Gastroesophageal sphincter (tissue), 4 donors: Measurements from ENCODE around the gene IPO11. TPM values are rescaled to one million over a fixed set of nuclear protein-coding genes. Genes with fewer than 3 reads are reported as not detected.

Source experiments
- ATAC-seq: fragments of 150-250 bp; one replicate; pipeline ENCODE4 v1.9.1; 2016; ENCODE audit warnings: mild to moderate bottlenecking, moderate library complexity
- H3K27ac ChIP-seq, 4 donors: fragments of 200-600 bp; sonication (generic) in 3 of 4; 1 replicate in 3 of 4; 2 replicates in 1 of 4; pipeline ENCODE4 v1.5.1; 2016 to 2019
- H3K27me3 ChIP-seq: fragments of 200-600 bp; sonication (generic); one replicate; pipeline ENCODE4 v1.5.1; 2019
- H3K36me3 ChIP-seq, 2 donors: fragments of 200-600 bp; sonication (generic); one replicate each; pipeline ENCODE4 v1.5.1; 2019; ENCODE audit warnings: control low read depth in 1 of 2
- H3K4me1 ChIP-seq, 3 donors: fragments of 200-600 bp; sonication (generic); 1 replicate in 2 of 3; 2 replicates in 1 of 3; pipeline ENCODE4 v1.5.1; 2016 to 2019; ENCODE audit warnings: control low read depth in 2 of 3
- H3K4me3 ChIP-seq, 2 donors: fragments of 200-600 bp; sonication (generic); one replicate each; pipeline ENCODE4 v1.5.1; 2019; ENCODE audit warnings: mild to moderate bottlenecking in 1 of 2, moderate library complexity in 1 of 2
- H3K9me3 ChIP-seq, 3 donors: fragments of 200-600 bp; sonication (generic); one replicate each; pipeline ENCODE4 v1.5.1; 2017 to 2019; ENCODE audit warnings: control low read depth in 2 of 3
- CTCF ChIP-seq, 4 experiments: fragments of 200-600 bp in 2 of 4; fragments of 450-650 bp in 2 of 4; sonication (generic) in 1 of 4; IDR thresholded peaks; one replicate each; pipeline ENCODE4 v1.5.1; 2017 to 2019; ENCODE audit warnings: antibody characterized with exemption in 4 of 4, mild to moderate bottlenecking in 2 of 4, moderate library complexity in 2 of 4
- EP300 ChIP-seq: sonication (generic); formaldehyde crosslinking; IDR thresholded peaks from one replicate; pipeline ENCODE4 v1.6.1; 2017; ENCODE audit warnings: antibody characterized with exemption, mild to moderate bottlenecking
- POLR2A ChIP-seq, 2 donors: fragments of 450-650 bp; IDR thresholded peaks; one replicate each; pipeline ENCODE4 v1.6.1; 2017; ENCODE audit warnings: antibody characterized with exemption in 2 of 2, mild to moderate bottlenecking in 2 of 2, moderate library complexity in 1 of 2
- POLR2AphosphoS5 ChIP-seq: sonication (generic); formaldehyde crosslinking; IDR thresholded peaks from one replicate; pipeline ENCODE4 v1.6.1; 2017; ENCODE audit warnings: antibody characterized with exemption
- WGBS, 2 donors: methylation state at CpG; one replicate each; pipeline ENCODE4 v1.1.5; 2018; ENCODE audit warnings: low coverage in 1 of 2; 5-methylcytosine and 5-hydroxymethylcytosine counted together
- total RNA-seq, 4 donors: library from RNA; depleted of rRNA; stranded (reverse); fragments of >200 nt; gene quantifications; one replicate each; pipeline ENCODE4 v1.1.0, GENCODE V29; 2016

The IPO11 gene
- total RNA-seq, 4 donors from 2014 or later, result 15.8 to 25.1 (median 17.2) TPM

GRCh38 chr5:62597314-62597713, 184.8 kb downstream of the IPO11 start:
- no peaks in the 10 kb centered on the region for H3K27me3 ChIP-seq
- 80 to 88% methylated on average over 2 of the region's 2 CpGs for WGBS, 2 donors
- H3K4me3 ChIP-seq, result no peak overlapping the region
- H3K4me1 ChIP-seq, result no peaks in the 10 kb centered on the region
- no peaks in the 10 kb centered on the region for H3K9me3 ChIP-seq
- TF ChIP-seq POLR2AphosphoS5 (no peak), POLR2A (IDR thresholded peaks at IDR 0.05) (no peak), EP300 (no peak), CTCF (IDR thresholded peaks at IDR 0.05) (no peak)
- ATAC-seq, result no peak
- H3K36me3 ChIP-seq, result peaks cover 0 to 21% of the 10 kb centered on the region in 2 donors
- H3K27ac ChIP-seq, result no peak overlapping the region

GRCh38 chr5:62600560-62601252, 188.1 kb downstream of the IPO11 start:
- ATAC-seq, result no peak
- Histone ChIP-seq H3K9me3 (no peaks in the 10 kb centered on the region), H3K4me1 (no peaks in the 10 kb centered on the region), H3K36me3 (peaks cover 0 to 15% of the 10 kb centered on the region in 2 donors), H3K4me3 (no peak overlapping the region), H3K27ac (no peak overlapping the region), H3K27me3 (no peaks in the 10 kb centered on the region)
- no peak for TF ChIP-seq POLR2A (IDR thresholded peaks at IDR 0.05)
- 80 to 94% methylated on average over 3 of the region's 3 CpGs for WGBS, 2 donors

- WGBS, 2 donors, result 100% methylated on average over 2 to 5 of the region's 5 CpGs
- H3K4me3 ChIP-seq, result no peak overlapping the region
- H3K4me1 ChIP-seq, result no peaks in the 10 kb centered on the region
- H3K36me3 ChIP-seq, result peaks cover 0 to 36% of the 10 kb centered on the region in 2 donors
- H3K27ac ChIP-seq, result no peak overlapping the region
- no peak for ATAC-seq
- no peaks in the 10 kb centered on the region for H3K27me3 ChIP-seq
- no peak for TF ChIP-seq EP300
- TF ChIP-seq POLR2AphosphoS5, result no peak
- TF ChIP-seq POLR2A (IDR thresholded peaks at IDR 0.05), result no peak
- no peak for TF ChIP-seq CTCF (IDR thresholded peaks at IDR 0.05)
- H3K9me3 ChIP-seq, result no peaks in the 10 kb centered on the region
Observed at GRCh38 chr5:62603934-62604333, 191.4 kb downstream of the IPO11 start.

GRCh38 chr5:62605638-62606037, 193.1 kb downstream of the IPO11 start:
- TF ChIP-seq POLR2AphosphoS5 (no peak), CTCF (IDR thresholded peaks at IDR 0.05) (no peak), POLR2A (IDR thresholded peaks at IDR 0.05) (no peak), EP300 (no peak)
- Histone ChIP-seq H3K4me1 (no peaks in the 10 kb centered on the region), H3K27ac (no peak overlapping the region), H3K4me3 (no peak overlapping the region), H3K36me3 (peaks cover 0 to 46% of the 10 kb centered on the region in 2 donors), H3K27me3 (no peaks in the 10 kb centered on the region), H3K9me3 (no peaks in the 10 kb centered on the region)
- WGBS, 2 donors, result 93 to 97% methylated on average over 4 of the region's 4 CpGs
- no peak for ATAC-seq

- no peaks in the 10 kb centered on the region for H3K9me3 ChIP-seq
- H3K4me1 ChIP-seq, result no peaks in the 10 kb centered on the region
- 36 to 44% methylated on average over 1 of the region's 1 CpG for WGBS, 2 donors
- no peaks in the 10 kb centered on the region for H3K27me3 ChIP-seq
- peaks cover 0 to 46% of the 10 kb centered on the region in 2 donors for H3K36me3 ChIP-seq
- no peak for ATAC-seq
- TF ChIP-seq POLR2A (IDR thresholded peaks at IDR 0.05), result no peak
- no peak for TF ChIP-seq POLR2AphosphoS5
- TF ChIP-seq EP300, result no peak
- TF ChIP-seq CTCF (IDR thresholded peaks at IDR 0.05), result no peak
- no peak overlapping the region for H3K4me3 ChIP-seq
- no peak overlapping the region for H3K27ac ChIP-seq
Observed at GRCh38 chr5:62606878-62607277, 194.3 kb downstream of the IPO11 start.
